A549 (cell line): ENCODE measurements around the gene TMIGD1.

Source experiments
- BHLHE40 ChIP-seq: IDR thresholded peaks from 2 replicates; pipeline ENCODE4 v1.6.1; 2012; ENCODE audit warnings: low read depth, low read length, inconsistent platforms
- CBX8 ChIP-seq: fragments of 200-600 bp; sonication (generic); IDR thresholded peaks from 2 replicates; pipeline ENCODE4 v1.6.1; 2016
- CHD2 ChIP-seq: fragments of 150-350 bp; IDR thresholded peaks from 2 replicates; pipeline ENCODE4 v1.6.1; 2014; ENCODE audit warnings: low read length; ENCODE audit not compliant: partially characterized antibody
- ESRRA ChIP-seq: fragments of 150-350 bp; IDR thresholded peaks from 2 replicates; pipeline ENCODE4 v1.6.1; 2014; ENCODE audit warnings: mild to moderate bottlenecking, low read length, borderline replicate concordance
- HEYL ChIP-seq: fragments of 250-450 bp; sonication (Bioruptor Pico); IDR thresholded peaks from 2 replicates; pipeline ENCODE4 v1.8.0; 2021; ENCODE audit warnings: mild to moderate bottlenecking, moderate library complexity
- JUN ChIP-seq, 2 experiments: fragments of >200 bp; sonication (Bioruptor Twin); formaldehyde crosslinking; IDR thresholded peaks; 2 replicates in 1 of 2; 3 replicates in 1 of 2; pipeline ENCODE4 v1.6.1; 2016 to 2017
- POLR2A ChIP-seq: IDR thresholded peaks from 2 replicates; pipeline ENCODE4 v1.6.1; 2012; ENCODE audit warnings: mild to moderate bottlenecking, low read length
- RFX5 ChIP-seq: fragments of 450-650 bp; IDR thresholded peaks from 2 replicates; pipeline ENCODE4 v1.7.1; 2014; ENCODE audit warnings: antibody characterized with exemption, mild to moderate bottlenecking, moderate library complexity
- TF ChIP-seq, protein P1 (sequence below): fragments of >200 bp; sonication (Bioruptor Twin); formaldehyde crosslinking; IDR thresholded peaks from 3 replicates; pipeline ENCODE4 v1.5.1; 2016

DNA sequence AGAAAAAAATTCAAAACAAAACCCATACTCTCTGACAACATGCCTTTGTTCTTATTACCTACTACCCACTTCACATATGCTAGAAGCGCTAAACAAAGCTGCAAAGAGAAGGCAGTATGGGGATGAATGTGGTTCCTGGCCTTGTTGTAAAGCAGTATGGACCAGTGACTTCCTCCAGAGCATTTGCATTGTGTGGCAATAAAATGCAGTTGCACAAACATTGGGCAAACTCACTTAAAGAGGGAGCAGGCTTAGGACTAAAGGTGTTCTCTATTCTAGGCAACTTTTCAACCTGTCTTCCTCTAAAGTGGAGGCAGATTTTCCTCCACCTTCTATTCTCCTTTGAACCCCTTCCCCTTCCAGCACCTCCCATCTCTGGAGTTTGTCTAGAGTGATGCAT lies 17.1 kb downstream of the TMIGD1 start:
- TF ChIP-seq POLR2A (no peak), RFX5 (no peak), JUN (IDR thresholded peaks at IDR 0.05) (no peak), CBX8 (no peak), HEYL (CRISPR knock-in tag) (no peak), BHLHE40 (no peak), ESRRA (no peak), CHD2 (no peak)
- TF ChIP-seq, protein P1, sequence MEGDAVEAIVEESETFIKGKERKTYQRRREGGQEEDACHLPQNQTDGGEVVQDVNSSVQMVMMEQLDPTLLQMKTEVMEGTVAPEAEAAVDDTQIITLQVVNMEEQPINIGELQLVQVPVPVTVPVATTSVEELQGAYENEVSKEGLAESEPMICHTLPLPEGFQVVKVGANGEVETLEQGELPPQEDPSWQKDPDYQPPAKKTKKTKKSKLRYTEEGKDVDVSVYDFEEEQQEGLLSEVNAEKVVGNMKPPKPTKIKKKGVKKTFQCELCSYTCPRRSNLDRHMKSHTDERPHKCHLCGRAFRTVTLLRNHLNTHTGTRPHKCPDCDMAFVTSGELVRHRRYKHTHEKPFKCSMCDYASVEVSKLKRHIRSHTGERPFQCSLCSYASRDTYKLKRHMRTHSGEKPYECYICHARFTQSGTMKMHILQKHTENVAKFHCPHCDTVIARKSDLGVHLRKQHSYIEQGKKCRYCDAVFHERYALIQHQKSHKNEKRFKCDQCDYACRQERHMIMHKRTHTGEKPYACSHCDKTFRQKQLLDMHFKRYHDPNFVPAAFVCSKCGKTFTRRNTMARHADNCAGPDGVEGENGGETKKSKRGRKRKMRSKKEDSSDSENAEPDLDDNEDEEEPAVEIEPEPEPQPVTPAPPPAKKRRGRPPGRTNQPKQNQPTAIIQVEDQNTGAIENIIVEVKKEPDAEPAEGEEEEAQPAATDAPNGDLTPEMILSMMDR, result no peak
